Jurkat, Clone E6-1 (cell line): ENCODE data around the gene IFNL1.
"Not testable (repeated sequence)": the region's sequence is repeated elsewhere in the genome, so short reads cannot be mapped to it uniquely, and the experiment has no call there.

ENCODE experiments used
- DNase-seq: peaks from one replicate; pipeline ENCODE4 v3.0.0-alpha.2; 2011; ENCODE audit warnings: low read depth, low spot score
- H3K4me3 ChIP-seq: 2 replicates; pipeline ENCODE4 v1.5.1; 2011; ENCODE audit warnings: mild to moderate bottlenecking, low read length, control low read depth, moderate library complexity

Gene IFNL1

DNA sequence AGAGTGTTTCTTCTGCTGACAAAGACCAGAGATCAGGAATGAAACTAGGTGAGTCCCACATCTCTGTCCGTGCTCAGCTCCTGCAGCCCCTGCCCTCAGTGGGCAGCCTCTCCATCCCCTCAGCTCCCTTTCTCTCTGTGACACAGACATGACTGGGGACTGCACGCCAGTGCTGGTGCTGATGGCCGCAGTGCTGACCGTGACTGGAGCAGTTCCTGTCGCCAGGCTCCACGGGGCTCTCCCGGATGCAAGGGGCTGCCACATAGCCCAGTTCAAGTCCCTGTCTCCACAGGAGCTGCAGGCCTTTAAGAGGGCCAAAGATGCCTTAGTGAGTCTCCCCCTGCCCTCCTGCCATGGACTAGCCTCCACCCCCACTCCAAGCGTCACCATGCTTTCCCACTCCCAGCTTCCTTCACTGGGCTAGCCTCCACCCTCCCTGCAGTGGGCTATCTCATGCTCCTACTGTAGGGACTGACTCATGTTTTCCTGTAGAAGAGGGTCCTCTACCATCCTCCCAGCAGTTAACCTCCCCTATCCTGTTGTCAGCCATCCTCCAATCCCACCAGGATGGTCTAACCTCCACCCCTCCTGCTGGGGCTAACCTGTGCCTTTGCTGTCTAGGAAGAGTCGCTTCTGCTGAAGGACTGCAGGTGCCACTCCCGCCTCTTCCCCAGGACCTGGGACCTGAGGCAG is 27.5 kb upstream of the IFNL1 start:
- not testable (repeated sequence) for DNase-seq, H3K4me3 ChIP-seq

DNA sequence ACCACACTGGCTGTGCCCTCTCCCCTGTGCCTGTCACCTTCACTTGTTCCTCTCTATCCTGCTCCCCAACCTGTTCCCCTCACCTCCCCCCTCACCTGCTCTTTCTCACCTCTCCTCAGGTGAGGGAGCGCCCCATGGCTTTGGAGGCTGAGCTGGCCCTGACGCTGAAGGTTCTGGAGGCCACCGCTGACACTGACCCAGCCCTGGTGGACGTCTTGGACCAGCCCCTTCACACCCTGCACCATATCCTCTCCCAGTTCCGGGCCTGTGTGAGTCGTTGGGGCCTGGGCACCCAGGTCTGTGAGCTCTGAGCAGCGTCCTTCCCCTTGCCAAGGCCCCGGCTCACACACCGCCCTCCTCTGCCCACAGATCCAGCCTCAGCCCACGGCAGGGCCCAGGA is 26.8 kb upstream of the IFNL1 start:
- H3K4me3 ChIP-seq, DNase-seq: not testable (repeated sequence)

DNA sequence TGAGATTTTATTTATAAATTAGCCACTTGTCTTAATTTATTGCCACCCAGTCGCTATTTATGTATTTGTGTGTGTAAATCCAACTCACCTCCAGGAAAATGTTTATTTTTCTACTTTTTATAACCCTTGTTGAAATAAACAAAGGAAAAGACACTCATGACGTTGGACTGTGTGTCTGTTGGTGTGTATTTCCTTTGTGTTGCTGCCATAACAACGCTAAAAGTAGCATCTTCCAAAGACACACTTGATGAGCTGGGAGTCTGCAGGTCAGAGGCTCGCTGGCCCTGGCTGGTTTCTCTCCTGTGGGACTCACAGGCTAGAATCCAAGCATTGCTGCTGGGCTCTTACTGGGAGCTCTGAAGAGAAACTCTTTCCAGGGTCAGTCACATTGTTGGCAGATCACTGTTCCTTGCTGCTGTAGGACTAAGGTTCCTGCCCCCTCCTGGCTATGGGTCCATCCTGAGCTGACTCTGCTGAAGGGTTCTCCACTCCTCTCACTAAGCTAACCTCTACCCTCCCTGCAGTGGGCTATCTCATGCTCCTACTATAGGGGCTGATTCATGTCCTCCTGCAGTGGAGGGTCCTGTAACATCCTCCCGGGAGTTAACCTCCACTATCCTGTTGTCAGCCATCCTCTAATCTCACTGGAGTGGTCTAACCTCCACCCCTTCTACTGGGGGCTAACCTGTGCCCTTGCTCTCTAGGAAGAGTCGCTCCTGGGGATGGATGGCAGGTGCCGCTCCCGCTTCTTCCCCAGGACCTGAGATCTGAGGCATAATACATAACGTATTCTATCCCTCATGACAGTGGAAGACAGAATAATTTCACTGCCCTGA is 26.0 kb upstream of the IFNL1 start:
- no peak overlapping the region for H3K4me3 ChIP-seq
- no peak for DNase-seq

DNA sequence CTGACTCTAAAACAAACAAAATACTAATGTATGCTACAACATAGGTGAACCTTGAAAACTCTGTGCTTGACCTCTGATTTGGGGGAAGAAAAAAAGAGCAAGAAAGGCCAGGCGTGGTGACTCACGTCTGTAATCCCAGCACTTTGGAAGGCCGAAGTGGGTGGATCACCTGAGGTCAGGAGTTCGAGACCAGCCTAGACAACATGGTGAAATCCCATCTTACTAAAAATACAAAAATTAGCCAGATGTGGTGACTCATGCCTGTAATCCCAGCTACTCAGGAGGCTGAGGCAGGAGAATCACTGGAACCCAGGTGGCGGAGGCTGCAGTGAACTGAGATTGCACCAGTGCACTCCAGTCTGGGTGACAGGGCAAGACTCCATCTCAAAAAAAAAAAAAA is 22.3 kb upstream of the IFNL1 start:
- DNase-seq, H3K4me3 ChIP-seq: not testable (repeated sequence)

DNA sequence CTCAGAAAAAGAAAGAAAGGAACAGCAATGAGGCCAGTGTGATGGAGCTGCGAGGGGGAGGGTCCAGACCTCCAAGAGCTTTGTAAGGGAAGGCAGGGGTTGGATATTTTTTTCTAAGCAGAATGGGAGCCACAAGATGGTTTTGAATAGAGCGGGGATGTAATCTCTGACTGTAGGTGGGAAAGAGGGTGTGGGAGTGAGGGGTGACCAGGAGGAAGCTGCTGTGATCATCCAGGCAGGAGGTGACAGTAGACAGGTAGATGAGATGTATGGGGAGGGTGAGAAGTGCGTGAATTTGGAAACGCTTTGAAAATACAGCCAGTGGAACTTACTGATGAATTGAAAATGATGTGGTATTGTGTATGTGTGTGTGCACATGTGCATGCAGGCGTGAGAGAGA is 20.6 kb upstream of the IFNL1 start:
- H3K4me3 ChIP-seq: no peak overlapping the region
- DNase-seq: no peak

DNA sequence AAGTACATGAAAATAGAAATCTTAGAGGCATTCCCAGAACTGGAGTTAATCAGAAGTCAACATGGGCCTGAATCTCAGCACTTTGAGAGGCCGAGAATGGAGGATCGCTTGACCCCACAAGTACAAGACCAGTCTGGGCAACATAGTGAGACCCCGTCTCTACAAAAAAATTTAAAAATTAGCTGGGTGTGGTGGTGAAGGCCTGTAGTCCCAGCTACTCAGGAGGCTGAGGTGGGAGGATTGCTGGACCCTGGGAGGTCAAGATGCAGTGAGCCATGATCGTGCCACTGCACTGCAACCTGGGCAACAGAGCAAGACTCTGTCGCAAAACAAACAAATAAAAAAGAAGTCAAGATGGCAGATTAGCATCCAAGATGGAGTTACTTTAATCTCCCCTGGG is 19.5 kb upstream of the IFNL1 start:
- no peak for DNase-seq
- H3K4me3 ChIP-seq: no peak overlapping the region

DNA sequence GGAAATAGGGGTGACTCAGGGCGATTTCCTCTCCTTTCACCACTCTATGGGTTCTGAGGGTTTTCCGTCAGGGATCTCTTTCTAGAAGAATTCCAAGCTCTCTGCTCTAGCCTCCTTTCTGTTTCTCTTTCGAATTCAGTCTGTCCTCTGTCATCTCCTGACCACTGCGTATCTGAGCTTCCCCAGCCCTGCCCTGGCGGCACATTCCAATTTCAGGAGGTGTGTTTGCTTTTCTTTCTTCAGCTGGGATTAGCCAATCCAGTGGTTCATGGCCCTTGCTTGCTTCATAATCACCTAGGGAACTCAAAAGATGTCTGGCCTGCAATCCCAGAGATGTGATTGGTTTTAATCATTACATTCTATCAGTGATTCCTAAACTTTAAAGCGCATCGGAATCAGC is 18.6 kb upstream of the IFNL1 start:
- no peak for DNase-seq
- H3K4me3 ChIP-seq: no peak overlapping the region

DNA sequence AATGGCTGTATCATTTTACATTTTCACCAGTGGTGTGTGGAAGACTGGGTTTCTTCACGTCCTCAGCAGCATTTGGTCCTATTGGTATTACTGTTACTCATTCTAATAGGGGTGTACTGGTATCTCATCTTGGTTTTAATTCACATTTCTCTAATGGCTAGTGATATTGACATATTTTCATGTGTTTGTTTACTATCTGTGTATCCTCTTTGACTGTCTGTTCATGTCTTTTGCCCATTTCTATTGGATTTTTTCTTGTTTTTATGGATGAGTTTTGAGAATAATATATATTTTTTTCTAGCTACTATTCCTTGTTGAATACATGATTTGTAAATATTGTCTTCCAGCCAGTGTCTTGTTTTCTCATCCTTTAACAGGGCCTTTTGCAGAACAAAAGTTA is 14.2 kb upstream of the IFNL1 start:
- H3K4me3 ChIP-seq: no peak overlapping the region
- no peak for DNase-seq

DNA sequence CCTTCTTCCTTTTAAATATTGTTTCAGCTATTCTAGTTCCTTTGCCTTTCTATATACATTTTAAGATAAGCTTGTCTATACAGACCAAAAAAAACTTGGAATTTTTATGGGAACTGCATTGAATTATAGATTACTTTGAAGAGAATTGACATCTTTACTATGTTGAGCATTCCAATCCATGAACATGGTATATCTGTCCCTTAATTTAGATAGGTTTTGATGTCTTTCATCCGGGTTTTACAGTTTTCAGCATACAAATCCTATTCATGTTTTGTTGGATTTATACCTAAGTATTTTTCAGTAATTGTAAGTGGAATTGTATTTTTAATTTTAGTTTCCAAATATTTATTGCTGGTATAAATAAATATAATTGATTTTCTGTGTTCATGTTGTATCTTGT is 12.2 kb upstream of the IFNL1 start:
- H3K4me3 ChIP-seq: no peak overlapping the region
- DNase-seq: no peak

DNA sequence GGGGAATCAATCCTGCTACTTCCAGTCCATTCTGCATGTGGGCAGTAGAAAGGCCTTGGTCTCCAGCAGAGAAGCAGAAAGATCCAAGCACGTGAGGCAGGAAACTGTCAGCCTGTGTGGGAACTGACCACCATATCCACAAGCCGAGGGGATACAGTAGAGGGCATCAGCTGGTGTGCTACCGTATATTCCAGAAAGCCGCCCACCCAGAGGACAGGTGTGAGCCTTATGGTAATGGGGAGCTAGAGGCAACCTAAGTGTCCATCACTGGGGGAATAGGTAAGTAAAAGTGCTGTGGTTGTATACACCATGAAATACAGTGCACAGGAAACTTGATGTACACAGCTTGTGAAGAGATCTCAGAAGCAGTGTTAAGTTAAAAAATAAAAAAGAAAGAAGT is 2.8 kb upstream of the IFNL1 start:
- H3K4me3 ChIP-seq: no peak overlapping the region
- DNase-seq: no peak

DNA sequence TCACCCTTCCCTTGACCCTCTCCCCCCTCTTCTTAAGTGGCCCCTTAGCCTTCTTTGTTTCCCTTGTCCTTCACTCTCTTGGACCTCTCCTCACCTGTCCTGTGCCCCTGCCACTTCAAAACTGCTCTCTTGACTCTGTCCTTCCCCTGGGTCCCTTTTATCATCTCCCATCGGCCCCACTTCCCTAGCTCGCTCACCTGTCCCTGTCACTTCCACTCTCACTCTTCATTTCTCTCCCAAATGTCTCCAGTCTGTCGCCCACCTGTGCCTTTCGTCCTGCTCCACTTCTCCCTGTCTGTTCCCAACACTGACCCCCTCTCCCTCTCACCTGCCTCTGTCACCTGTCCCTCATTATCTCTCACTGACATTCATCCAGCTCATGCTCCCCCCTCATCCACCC is 699 bp downstream of the IFNL1 start:
- H3K4me3 ChIP-seq: no peak overlapping the region
- DNase-seq: no peak

DNA sequence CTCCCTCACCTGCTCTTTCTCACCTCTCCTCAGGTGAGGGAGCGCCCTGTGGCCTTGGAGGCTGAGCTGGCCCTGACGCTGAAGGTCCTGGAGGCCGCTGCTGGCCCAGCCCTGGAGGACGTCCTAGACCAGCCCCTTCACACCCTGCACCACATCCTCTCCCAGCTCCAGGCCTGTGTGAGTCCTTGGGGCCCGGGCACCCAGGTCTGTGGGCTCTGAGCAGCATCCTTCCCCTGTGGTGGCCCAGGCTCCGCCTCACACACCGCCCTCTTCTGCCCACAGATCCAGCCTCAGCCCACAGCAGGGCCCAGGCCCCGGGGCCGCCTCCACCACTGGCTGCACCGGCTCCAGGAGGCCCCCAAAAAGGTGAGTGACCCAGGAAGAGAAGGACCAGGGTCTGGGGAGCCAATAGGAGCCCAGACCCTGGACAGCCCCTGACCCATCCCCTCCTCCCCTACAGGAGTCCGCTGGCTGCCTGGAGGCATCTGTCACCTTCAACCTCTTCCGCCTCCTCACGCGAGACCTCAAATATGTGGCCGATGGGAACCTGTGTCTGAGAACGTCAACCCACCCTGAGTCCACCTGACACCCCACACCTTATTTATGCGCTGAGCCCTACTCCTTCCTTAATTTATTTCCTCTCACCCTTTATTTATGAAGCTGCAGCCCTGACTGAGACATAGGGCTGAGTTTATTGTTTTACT is 1.9 kb downstream of the IFNL1 start:
- peak; percentile 37 for DNase-seq
- H3K4me3 ChIP-seq: no peak overlapping the region

DNA sequence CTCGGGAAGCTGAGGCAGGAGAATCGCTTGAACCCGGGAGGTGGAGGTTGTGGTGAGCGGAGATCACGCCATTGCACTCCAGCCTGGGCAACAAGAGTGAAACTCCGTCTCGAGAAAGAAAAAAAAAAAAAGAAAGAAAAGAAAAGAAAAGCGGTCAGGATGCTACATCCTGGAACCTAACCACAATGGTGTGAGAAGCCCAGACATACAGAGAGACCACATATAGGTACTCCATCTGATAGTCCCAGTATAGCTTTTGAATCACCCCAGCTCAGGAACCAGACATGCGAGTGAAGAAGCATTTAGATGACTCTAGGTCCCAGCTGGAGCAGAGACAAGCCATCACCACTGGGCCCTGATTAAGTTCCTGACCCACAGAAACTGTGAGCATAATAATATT is 3.2 kb downstream of the IFNL1 start:
- DNase-seq: no peak
- H3K4me3 ChIP-seq: no peak overlapping the region

DNA sequence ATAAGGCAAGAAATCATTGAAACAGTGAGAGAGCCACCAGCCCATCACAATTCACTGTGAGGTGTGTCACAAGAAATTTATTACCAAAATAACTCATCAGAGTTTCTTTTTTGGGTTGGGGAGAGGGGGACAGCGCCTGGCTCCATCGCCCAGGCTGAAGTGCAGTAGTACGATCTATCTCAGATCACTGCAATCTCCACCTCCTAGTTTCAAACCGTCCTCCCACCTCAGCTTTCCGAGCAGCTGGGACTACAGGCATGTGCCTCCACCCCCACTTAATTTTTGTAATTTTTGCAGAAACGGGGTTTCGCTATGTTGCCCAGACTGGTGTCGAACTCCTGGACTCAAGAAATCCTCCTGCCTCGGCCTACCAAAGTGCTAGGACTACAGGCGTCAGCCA is 3.6 kb downstream of the IFNL1 start:
- no peak for DNase-seq
- H3K4me3 ChIP-seq: no peak overlapping the region

DNA sequence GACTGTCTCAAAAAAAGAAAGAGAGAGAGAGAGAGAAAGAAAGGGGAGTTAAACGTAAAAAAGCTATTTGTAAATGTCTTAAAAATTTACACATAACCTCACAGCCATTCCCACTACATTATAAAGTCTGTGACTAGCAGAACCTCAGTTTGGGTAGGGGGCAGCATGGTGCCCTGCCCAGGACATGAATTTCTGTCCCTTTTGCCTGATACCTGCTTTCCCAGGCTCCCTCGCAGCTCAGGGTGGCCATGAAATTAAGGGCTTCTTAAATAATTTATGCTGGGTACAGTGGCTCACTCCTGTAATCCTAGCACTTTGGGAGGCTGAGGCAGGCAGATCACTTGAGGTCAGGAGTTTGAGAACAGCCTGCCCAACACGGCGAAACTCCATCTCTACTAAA is 4.8 kb downstream of the IFNL1 start:
- H3K4me3 ChIP-seq: no peak overlapping the region
- DNase-seq: no peak

DNA sequence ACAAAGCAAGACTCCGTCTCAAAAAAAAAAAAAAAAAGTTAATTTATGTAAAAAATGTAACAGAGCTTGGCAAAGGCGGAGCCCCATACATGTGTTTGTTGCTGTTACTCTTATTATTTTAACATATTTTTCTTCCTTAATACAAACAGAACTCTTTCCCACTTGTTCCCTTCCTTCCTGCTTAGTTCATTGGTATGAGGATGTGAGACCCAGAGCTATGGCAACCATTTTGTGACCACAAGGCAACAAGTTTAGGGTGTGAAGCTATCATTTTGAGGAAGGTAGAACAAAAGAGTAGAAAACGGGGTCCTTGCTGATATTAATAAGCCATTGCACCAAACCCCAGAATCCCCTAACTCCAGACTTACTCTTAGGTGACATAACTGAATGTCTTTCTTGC is 5.4 kb downstream of the IFNL1 start:
- DNase-seq: no peak
- H3K4me3 ChIP-seq: no peak overlapping the region

DNA sequence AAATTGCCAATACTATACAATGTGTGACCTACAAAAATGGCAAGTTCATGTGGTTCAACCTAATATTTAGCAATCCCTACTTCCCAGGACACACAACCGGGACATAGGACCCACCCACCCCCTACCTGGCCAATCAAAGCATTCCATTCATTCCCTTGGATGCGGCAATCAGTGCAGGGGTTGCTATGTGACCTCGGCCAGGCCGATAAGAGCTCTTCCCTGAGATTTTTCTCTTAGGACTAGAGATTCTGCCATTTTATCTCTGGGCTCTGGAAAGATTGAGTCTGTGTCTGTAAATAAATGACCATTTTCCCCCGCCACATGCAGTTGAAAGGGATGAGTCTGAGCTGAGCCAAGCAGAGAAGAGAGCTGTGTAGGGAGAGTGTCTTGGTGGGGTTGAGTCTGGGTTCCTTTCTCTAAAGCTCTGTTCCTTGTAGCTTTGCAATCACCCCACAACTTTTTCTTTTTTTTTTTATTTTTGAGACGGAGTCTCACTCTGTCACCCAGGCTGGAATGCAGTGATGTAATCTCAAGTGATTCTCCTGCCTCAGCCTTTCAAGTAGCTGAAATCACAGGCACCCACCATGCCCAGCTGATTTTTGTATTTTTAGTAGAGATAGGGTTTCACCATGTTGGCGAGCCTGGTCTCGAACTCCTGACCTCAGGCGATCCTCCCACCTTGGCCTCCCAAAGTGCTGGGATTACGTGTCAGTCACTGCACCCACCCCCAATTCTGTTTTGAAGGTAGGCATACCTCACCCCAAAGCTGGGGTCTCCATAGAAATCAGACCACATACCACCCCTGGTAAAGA is 7.4 kb downstream of the IFNL1 start:
- H3K4me3 ChIP-seq: no peak overlapping the region
- DNase-seq: no peak

DNA sequence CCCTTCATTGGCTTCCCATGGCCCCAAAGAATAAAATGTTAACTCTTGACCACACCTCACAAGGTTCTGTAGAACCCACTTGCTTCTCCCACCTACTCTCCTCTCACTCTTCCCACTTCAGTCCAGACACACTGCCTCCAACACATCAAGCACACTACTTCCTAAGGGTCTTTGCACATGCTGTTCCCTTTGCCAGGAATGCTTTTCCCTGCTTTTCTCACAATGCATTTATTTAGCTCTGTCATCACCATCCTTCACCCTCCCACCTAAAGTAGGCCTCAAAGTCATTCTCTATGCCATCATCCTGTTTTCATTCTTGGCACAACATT is 7.9 kb downstream of the IFNL1 start:
- no peak overlapping the region for H3K4me3 ChIP-seq

DNA sequence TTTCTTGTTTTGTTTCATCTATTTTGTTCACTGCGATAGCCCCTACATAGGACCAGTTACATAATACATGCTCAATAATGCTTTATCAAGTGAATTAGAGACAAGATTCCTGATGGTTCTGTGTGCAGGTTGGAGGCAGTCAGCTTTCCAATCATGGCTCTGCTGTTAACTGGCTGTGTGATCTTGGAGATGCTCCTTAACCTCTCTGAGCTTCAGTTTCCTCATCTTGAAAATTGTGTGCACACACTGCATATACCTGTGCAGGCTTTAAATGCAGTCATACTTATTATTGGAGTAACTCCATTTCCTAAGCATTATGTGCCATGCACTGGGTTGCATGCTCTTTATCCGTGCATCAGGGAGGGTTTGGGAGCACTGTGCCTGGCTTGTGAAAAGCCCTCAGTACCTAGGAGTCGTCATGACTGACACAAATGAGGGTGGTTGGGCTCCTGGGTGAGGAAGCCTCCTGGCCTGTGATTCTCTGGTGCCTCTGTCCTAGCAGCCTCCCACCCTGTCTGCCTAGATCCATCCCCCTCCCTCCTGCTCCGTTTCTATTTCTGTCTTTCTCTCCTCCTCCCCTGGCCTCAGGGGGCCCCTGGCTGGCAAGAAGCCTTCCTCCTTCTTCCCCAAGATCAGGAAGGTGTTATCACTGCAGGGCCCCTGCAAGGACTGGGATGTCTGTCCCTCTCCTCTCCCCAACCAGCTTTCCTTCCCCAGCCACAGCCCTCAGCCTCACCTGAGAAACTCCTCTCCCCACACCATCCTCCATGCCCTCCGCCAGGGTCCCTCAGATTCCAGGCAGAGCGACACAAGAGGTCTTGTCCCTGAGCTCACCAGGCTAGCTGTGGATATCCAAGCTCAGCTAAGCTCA is 8.7 kb downstream of the IFNL1 start:
- no peak overlapping the region for H3K4me3 ChIP-seq
- DNase-seq: no peak

More for the DNA sequence above, 7.9 kb downstream of the IFNL1 start:
- DNase-seq: no peak
